Left cardiac atrium (tissue), 4 donors: ENCODE results near the gene ANKRD34A. TPM values are rescaled to one million over a fixed set of nuclear protein-coding genes. Genes with fewer than 3 reads are reported as not detected.
A peak's percentile ranks its signal among the peaks of the same experiment; 100 is the strongest.
"Not testable (repeated sequence)": the region's sequence is repeated elsewhere in the genome, so short reads cannot be mapped to it uniquely, and the experiment has no call there.

ENCODE experiments used
- ATAC-seq, 2 donors: fragments of 200-7000 bp; cut with Tn5 transposase; one replicate each; pipeline ENCODE4 v1.9.1; 2020; ENCODE audit warnings: mild to moderate bottlenecking in 2 of 2, moderate library complexity in 2 of 2
- DNase-seq: peaks from one replicate; pipeline ENCODE4 v3.0.0-alpha.2; 2020
- intact Hi-C, 2 donors: fragments of 100-400 bp; cut with DNase I; formaldehyde crosslinking; loops; one replicate each; pipeline versions ENCODE4 v1.14.1 to v1.15.1; 2022 to 2023
- total RNA-seq, 2 donors: library from RNA; stranded (reverse); fragmentation: NEBNext Ultra II Directional; extraction: Animal tissue kit (Norgen Biotek cat#: 25700); gene quantifications; one replicate each; pipeline ENCODE4 v1.2.1, GENCODE V29; 2021
- donor health status: DM: no; HTN: yes; CAD: no.
- donor health status: DM: no; HTN: yes; CAD: no; lungs with severe emphysema.
- donor health status: DM: yes; HTN: yes; CAD: no.
- donor health status: Dilated cardiomyopathy.

ANKRD34A gene
- total RNA-seq, 2 donors from 2014 or later, result 0.94 to 1.8 TPM

- DNase-seq, result no peak
- no peak for ATAC-seq
- intact Hi-C loops, result no loop called here
Observed at GRCh38 chr1:145922266-145922665, 42.1 kb downstream of the ANKRD34A start.

DNA sequence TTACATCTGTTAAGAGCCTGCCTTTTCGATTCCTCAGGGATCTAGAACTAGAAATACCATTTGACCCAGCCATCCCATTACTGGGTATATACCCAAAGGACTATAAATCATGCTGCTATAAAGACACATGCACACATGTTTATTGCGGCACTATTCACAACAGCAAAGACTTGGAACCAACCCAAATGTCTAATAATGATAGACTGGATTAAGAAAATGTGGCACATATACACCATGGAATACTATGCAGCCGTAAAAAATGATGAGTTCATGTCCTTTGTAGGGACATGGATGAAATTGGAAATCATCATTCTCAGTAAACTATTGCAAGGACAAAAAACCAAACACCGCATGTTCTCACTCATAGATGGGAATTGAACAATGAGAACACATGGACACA is 44.1 kb downstream of the ANKRD34A start:
- ATAC-seq, DNase-seq, intact Hi-C loops: not testable (repeated sequence)

GRCh38 chr1:145918992-145919939 is 45.1 kb downstream of the ANKRD34A start:
- peak; percentile 69 for DNase-seq
- ATAC-seq, result peak; percentile 43 to 94
- intact Hi-C loops, result no loop called here

DNA sequence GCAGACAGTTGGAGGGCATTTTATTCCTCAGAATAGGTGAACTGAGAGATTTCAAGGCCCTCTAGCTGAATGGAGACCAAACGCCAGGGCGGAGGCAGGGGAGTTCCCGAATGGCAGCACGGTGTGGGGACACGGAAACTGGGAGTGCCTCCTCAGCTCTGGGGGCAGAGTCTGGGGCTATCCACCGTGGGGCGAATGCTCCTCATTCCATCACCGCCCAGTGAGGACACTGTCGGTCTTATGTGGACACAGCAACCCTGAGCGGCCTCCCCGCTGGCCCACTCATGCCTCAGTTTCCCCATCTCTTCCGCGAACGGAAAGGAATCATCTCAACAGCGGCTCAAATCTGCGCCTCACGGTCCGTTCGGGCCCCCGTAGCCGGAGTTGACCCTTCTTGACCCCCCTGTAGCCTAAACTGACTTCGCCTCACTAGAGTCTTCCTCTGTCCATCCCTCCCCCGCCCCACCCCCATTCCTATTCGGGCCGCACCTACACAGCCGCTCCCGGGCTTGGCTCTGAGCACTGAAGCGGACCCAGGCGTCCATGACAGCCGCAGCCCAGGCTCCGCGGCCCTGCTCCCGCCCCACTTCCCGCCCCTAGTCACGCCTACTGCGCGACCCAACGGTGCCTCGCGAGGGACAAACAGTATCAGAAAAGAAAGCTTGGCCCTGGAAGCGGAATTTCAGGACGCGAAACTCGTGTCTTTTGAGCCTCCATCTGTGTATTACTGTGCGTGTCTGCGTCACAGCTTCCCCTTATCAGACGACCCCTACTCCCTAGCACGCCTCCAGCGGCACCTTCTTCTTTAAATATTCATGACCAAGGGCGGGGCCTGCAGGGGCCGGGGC is 46.0 kb downstream of the ANKRD34A start, which contains the start of gene PEX11B:
TSS of gene PEX11B (minus strand) at position 574 of the 848 bp plus-strand sequence. CDS start at position 545, 29 bp downstream.
- peak; percentile 95 to 97 for ATAC-seq
- intact Hi-C loops, result no loop called here

DNA sequence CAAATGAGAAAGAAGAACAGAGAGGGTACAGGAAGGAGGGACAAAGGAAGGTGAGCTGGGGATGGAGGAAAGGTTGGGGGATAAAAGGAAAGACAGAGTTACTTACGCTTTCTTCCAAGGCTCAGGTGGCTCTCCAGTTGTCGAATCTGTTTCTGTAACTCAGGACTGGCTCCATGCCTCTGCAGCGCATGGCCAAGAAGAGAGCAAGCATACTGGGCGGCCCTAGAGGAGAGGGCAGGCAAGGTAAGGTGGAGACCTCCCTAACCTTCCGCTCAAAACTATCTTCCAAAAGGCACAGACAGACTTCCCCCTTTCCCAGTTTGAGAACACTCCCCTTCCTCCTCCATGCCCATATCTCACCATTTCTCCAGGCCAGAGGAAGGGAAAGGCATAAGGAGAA is 46.8 kb downstream of the ANKRD34A start:
- DNase-seq (no peak), ATAC-seq (no peak)
- intact Hi-C loops, result no loop called here

More for the DNA sequence above, 46.0 kb downstream of the ANKRD34A start, which contains the start of gene PEX11B:
- peak; percentile 92 for DNase-seq

DNA sequence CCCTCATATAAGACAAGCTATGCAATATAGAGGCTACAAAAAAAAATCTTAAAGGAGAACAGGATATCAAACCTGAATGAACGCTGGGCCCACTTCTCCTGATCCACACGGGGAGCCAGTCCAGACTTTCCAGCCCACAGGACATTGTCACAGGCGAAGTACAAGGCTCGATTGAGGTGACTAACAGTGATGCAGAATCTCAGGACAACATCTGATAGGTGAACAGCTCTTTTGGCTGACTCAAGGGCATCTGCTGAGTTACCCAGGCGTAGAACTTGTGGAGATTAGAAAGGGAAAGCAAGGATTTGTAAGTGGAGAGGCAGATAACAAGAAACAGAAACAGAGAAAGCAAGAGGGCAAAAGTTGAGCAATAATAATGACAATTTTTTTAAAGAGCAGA is 47.6 kb downstream of the ANKRD34A start:
- DNase-seq, result no peak
- intact Hi-C loops, result no loop called here
- ATAC-seq, result no peak

DNA sequence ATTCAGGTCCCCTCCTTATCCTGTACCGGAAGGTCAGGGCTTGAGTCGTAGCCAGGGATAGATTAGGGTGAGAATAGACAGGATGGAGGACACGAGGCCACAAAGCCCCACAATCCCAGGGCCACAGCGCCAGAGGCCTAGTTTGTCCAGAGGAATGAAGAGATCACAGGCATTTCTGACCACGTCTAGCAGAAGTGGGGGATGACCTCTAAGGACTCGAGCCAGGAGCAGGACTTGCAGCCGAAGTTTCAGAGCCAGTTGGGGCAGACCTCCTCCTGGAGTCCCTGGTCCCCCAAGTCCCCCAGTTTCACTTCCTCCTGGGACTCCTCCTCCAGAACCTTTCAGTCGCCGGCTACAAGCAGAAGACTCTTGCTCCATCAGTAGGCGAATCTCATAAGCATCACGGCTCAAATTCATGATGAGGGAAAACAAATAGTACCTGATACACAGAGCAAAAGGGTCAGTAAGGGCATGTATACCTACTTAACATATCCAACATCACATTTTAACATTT is 52.2 kb downstream of the ANKRD34A start:
- DNase-seq, result no peak
- intact Hi-C loops, result no loop called here
- ATAC-seq, result no peak

Other genes starting within 250 kb of the ANKRD34A start
- gene CD160, start 245.1 kb downstream of the ANKRD34A start, total RNA-seq, result under 1 TPM in 1 of 2 donors, not detected in 1; 0.21 TPM
- gene RNF115, start 140.5 kb downstream of the ANKRD34A start, total RNA-seq, result 10 to 100 TPM; 27.7 to 34.4 TPM
- 10 to 100 TPM; 13.3 to 17.0 TPM for gene POLR3C, start 140.4 kb downstream of the ANKRD34A start, total RNA-seq
- 1 to 10 TPM; 3.6 to 3.7 TPM for gene NUDT17, start 118.9 kb downstream of the ANKRD34A start, total RNA-seq
- gene PIAS3, start 105.5 kb downstream of the ANKRD34A start, total RNA-seq, result 10 to 100 TPM; 15.0 to 17.1 TPM
- gene ANKRD35, start 78.7 kb downstream of the ANKRD34A start, total RNA-seq, result 1 to 10 TPM; 1.5 to 2.0 TPM
- 10 to 100 TPM in 1 of 2 donors, 1 to 10 TPM in 1; 2.2 to 13.4 TPM for gene ITGA10, start 54.5 kb downstream of the ANKRD34A start, total RNA-seq
- 10 to 100 TPM; 19.0 to 20.3 TPM for gene PEX11B, start 45.9 kb downstream of the ANKRD34A start, total RNA-seq
- gene RBM8A, start 37.1 kb downstream of the ANKRD34A start, total RNA-seq, result 10 to 100 TPM; 67.0 to 99.2 TPM
- gene LIX1L, start 6.6 kb downstream of the ANKRD34A start, total RNA-seq, result 10 to 100 TPM; 25.7 to 32.3 TPM
- gene POLR3GL, start 115 bp upstream of the ANKRD34A start, total RNA-seq, result 10 to 100 TPM; 38.4 to 45.8 TPM
- gene TXNIP, start 32.0 kb upstream of the ANKRD34A start, total RNA-seq, result 100 to 1,000 TPM; 602 to 909 TPM
- 10 to 100 TPM; 64.5 to 96.1 TPM for gene HJV, start 57.2 kb upstream of the ANKRD34A start, total RNA-seq
- 1 to 10 TPM; 1.2 to 1.6 TPM for gene NBPF10, start 180.2 kb upstream of the ANKRD34A start, total RNA-seq